Nephron progenitor cell (in vitro differentiated cells): Measurements from ENCODE around the gene RORC.
"Not testable (repeated sequence)": the region's sequence is repeated elsewhere in the genome, so short reads cannot be mapped to it uniquely, and the experiment has no call there.

ENCODE experiments used
- DNase-seq: peaks from one replicate; pipeline ENCODE4 v3.0.0; 2021
- H3K27ac Mint-ChIP-seq: 2 replicates; pipeline ENCODE4 v1.8.0; 2021; ENCODE audit warnings: mild to moderate bottlenecking, moderate library complexity, mixed read lengths
- H3K27me3 Mint-ChIP-seq: 2 replicates; pipeline ENCODE4 v1.8.0; 2021; ENCODE audit warnings: mild to moderate bottlenecking, low read depth, mixed read lengths; ENCODE audit not compliant: poor library complexity
- H3K36me3 Mint-ChIP-seq: 2 replicates; pipeline ENCODE4 v1.8.0; 2021; ENCODE audit warnings: low read depth, mixed read lengths
- H3K4me1 Mint-ChIP-seq: 2 replicates; pipeline ENCODE4 v1.8.0; 2021; ENCODE audit warnings: mixed read lengths
- H3K4me3 Mint-ChIP-seq: 2 replicates; pipeline ENCODE4 v1.8.0; 2021; ENCODE audit warnings: mild to moderate bottlenecking, moderate library complexity, mixed read lengths
- H3K9me3 Mint-ChIP-seq: 2 replicates; pipeline ENCODE4 v1.8.0; 2021; ENCODE audit warnings: mild to moderate bottlenecking, moderate library complexity, mixed read lengths
- TF ChIP-seq, protein P1 (sequence below): fragments of 200-600 bp; sonication (generic); IDR thresholded peaks from 2 replicates; pipeline ENCODE4 v1.5.0; 2021; ENCODE audit warnings: antibody characterized with exemption

RORC gene

DNA sequence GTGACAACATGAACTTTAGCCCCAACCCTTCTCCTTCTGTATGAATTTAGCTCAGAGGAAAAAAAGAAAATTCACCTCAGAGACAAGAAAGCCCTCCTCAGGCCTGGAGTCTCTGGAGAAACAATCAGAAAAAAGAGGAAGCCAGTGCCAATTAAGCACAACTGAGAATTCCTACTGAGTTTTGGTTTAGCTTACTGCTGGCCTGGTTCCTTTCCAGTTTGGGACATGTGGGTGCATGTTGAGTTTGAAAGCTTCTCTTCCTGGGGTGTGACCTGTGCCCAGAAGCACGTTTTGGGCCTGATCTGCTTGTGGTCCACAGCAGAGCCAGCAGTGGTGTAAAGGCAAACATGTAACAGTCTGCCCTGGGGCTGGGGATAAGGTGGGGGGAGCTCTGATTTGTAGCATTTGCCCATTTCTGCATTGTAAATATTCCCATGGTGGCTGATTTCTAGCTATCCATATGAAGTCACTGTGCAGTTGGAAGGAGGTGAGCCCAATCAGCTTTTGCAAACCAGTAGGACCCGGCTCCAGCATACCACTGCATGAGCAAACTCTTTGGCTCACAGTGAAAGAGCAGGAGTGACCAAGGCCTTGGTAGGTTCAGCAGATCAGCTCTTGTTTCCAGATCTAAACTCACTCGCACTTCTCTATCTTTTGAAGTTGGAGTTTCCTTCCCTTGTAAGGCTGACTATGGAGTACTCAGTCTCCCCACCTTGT, 26.6 kb upstream of the RORC start:
- no peaks in the 10 kb centered on the region for H3K9me3 Mint-ChIP-seq
- no peak for DNase-seq
- H3K27me3 Mint-ChIP-seq: peaks cover 31% of the 10 kb centered on the region
- TF ChIP-seq, protein P1, sequence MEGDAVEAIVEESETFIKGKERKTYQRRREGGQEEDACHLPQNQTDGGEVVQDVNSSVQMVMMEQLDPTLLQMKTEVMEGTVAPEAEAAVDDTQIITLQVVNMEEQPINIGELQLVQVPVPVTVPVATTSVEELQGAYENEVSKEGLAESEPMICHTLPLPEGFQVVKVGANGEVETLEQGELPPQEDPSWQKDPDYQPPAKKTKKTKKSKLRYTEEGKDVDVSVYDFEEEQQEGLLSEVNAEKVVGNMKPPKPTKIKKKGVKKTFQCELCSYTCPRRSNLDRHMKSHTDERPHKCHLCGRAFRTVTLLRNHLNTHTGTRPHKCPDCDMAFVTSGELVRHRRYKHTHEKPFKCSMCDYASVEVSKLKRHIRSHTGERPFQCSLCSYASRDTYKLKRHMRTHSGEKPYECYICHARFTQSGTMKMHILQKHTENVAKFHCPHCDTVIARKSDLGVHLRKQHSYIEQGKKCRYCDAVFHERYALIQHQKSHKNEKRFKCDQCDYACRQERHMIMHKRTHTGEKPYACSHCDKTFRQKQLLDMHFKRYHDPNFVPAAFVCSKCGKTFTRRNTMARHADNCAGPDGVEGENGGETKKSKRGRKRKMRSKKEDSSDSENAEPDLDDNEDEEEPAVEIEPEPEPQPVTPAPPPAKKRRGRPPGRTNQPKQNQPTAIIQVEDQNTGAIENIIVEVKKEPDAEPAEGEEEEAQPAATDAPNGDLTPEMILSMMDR: no peak
- H3K4me1 Mint-ChIP-seq: no peaks in the 10 kb centered on the region
- H3K27ac Mint-ChIP-seq: no peak overlapping the region
- H3K36me3 Mint-ChIP-seq: no peaks in the 10 kb centered on the region
- H3K4me3 Mint-ChIP-seq: no peak overlapping the region

DNA sequence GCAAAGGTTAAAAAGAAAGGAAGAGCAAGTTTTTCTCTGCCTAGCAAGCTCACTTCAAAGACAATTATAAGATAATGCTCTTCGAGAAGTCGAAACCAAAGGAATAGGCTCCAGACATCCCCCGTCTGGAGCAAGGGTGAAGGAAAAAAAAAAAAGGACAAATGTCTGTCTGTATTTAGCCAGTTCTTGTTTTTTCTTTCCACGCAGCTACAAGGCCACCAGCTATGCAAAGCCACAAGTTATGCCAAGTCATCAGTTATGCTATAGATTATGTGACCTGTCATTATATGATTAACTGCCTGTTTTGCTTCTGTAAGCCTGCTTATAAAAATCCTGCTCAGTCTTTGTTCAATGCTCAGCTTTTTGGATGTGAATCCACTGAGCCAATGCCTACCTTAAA, 24.3 kb upstream of the RORC start:
- Mint-ChIP-seq H3K4me3 (no peak overlapping the region), H3K36me3 (no peaks in the 10 kb centered on the region), H3K27ac (no peak overlapping the region), H3K27me3 (peaks cover 42% of the 10 kb centered on the region), H3K4me1 (no peaks in the 10 kb centered on the region), H3K9me3 (no peaks in the 10 kb centered on the region)
- DNase-seq: no peak
- TF ChIP-seq, protein P1: no peak

DNA sequence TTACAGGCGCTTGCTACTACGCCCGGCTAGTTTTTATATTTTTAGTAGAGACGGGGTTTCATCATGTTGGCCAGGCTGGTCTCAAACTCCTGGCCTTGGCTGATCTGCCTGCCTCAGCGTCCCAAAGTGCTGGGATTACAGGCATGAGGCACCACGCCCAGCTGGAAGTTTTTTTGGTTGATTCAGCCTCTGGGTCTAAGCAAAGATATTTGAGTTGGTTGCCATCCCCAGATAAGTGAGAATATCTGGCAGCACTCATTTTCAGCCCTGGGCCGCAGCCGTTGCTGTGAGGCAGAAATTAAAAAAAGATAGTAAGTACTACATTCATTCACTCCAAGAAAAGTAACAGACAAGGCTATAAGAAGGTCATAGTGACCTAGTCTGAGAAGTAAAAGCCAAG, 23.9 kb upstream of the RORC start:
- not testable (repeated sequence) for H3K9me3 Mint-ChIP-seq, DNase-seq, H3K4me3 Mint-ChIP-seq, H3K4me1 Mint-ChIP-seq, H3K27ac Mint-ChIP-seq, H3K36me3 Mint-ChIP-seq
- peaks cover 38% of the 10 kb centered on the region for H3K27me3 Mint-ChIP-seq

DNA sequence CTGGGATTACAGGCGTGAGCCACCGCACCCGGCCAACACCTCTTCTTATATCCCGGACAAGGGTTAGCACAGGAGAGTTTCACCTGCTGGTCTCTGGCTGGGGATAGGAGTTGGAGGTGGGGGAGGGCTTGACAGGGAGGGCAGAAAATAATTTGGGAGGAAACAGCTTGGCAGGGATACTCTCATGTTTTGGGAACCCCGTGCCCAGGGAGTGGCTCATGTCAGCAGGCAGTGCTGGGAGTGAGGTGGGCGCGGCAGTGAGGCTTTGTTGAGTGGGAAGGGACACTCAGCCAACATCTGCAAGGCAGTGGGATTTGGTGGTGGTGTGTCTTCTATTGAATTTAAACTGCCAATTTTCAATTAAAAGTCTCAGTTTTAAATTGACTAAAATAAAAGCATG, 23.1 kb upstream of the RORC start:
- Mint-ChIP-seq H3K27me3 (peaks cover 33% of the 10 kb centered on the region), H3K9me3 (no peaks in the 10 kb centered on the region), H3K36me3 (no peaks in the 10 kb centered on the region), H3K27ac (no peak overlapping the region), H3K4me1 (no peaks in the 10 kb centered on the region), H3K4me3 (no peak overlapping the region)
- DNase-seq: no peak
- TF ChIP-seq, protein P1: no peak

DNA sequence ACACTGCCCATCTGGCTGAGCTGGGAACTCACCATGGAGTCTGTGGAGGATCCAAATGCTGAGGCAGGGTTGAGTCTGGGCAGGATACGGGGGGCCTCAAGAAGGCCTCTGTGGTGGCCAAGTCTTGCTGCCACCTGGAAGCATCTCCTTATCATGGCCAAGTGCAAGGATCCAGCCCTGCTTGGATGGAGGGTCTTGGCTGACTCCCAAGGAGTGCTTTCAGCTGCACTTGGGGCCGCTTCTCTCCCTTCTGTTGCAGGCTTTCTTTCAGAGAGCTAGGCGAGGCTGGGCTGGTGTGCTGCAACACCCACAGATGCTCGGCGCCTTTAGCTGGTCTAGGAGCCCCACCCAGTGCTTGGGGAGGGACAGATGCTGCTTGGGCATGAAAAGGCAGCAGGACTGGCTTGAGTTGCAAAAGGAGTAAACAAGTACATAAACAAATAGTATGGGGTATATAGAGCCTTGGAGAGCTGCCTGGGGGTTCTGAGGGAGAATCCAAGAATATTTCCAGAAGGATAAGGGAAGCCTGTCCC, 21.9 kb upstream of the RORC start, which contains the start of gene THEM5:
TSS of gene THEM5 (minus strand) at position 302 of the 533 bp plus-strand sequence. CDS start at position 155, 147 bp downstream.
- TF ChIP-seq, protein P1: no peak
- no peaks in the 10 kb centered on the region for H3K36me3 Mint-ChIP-seq
- no peak within 1 kb of the TSS for H3K4me3 Mint-ChIP-seq
- H3K27ac Mint-ChIP-seq: no peak within 1 kb of the TSS
- H3K9me3 Mint-ChIP-seq: no peaks in the 10 kb centered on the region
- no peak for DNase-seq
- H3K4me1 Mint-ChIP-seq: no peaks in the 10 kb centered on the region
- H3K27me3 Mint-ChIP-seq: peaks cover 32% of the 10 kb centered on the region

DNA sequence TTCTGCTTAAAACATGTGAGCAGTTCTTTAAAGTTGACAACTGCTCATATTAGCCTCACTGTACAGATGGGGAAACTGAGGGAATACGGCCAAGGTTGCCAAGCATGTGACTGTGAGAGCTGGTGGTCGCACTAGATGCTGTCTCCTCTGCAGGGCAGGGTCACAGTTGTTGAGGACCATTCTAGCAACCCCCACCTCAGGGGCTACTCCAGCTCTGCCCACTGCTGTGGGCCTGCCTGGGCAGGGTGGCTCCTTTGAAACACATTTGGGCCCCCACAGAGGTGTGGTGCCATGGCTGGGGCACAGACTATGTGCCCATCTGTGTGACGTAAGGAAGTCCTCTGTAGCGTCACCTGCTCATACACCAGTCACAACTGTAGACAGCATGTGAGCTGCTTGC, 21.1 kb upstream of the RORC start:
- Mint-ChIP-seq H3K27me3 (peaks cover 32% of the 10 kb centered on the region), H3K4me3 (no peak overlapping the region), H3K27ac (no peak overlapping the region), H3K9me3 (no peaks in the 10 kb centered on the region), H3K4me1 (no peaks in the 10 kb centered on the region), H3K36me3 (no peaks in the 10 kb centered on the region)
- TF ChIP-seq, protein P1: no peak
- no peak for DNase-seq
